Karpas-422 (cell line): ENCODE measurements around the gene DTD1. TPM values are rescaled to one million over a fixed set of nuclear protein-coding genes. Genes with fewer than 3 reads are reported as not detected.
A peak's percentile ranks its signal among the peaks of the same experiment; 100 is the strongest.

Experiments
- DNase-seq: peaks from one replicate; pipeline ENCODE4 v3.0.0-alpha.2; 2015
- H2AFZ ChIP-seq: fragments of 200-600 bp; sonication (generic); 2 replicates; pipeline ENCODE4 v1.6.1; 2014; ENCODE audit warnings: antibody characterized with exemption, low read length, mixed read lengths
- H3K27ac ChIP-seq: fragments of 200-600 bp; sonication (generic); 2 replicates; pipeline ENCODE4 v1.5.1; 2014; ENCODE audit warnings: mild to moderate bottlenecking, low read length, moderate library complexity
- H3K27me3 ChIP-seq: fragments of 200-600 bp; sonication (generic); 2 replicates; pipeline ENCODE4 v1.6.1; 2014; ENCODE audit warnings: low read length, mixed read lengths
- H3K36me3 ChIP-seq: fragments of 200-600 bp; sonication (generic); 2 replicates; pipeline ENCODE4 v1.6.1; 2014; ENCODE audit warnings: low read length, mixed read lengths; ENCODE audit not compliant: insufficient read depth
- H3K4me1 ChIP-seq: fragments of 200-600 bp; sonication (generic); 2 replicates; pipeline ENCODE4 v1.6.1; 2014; ENCODE audit warnings: mild to moderate bottlenecking, low read length, mixed read lengths
- H3K4me2 ChIP-seq: fragments of 200-600 bp; sonication (generic); 2 replicates; pipeline ENCODE4 v1.6.1; 2014; ENCODE audit warnings: low read length, low read depth, mild to moderate bottlenecking; ENCODE audit not compliant: poor library complexity, severe bottlenecking
- H3K4me3 ChIP-seq: fragments of 200-600 bp; sonication (generic); 2 replicates; pipeline ENCODE4 v1.5.1; 2014; ENCODE audit warnings: mild to moderate bottlenecking, antibody characterized with exemption, low read length, mixed read lengths
- H3K79me2 ChIP-seq: fragments of 200-600 bp; sonication (generic); 2 replicates; pipeline ENCODE4 v1.6.1; 2014; ENCODE audit warnings: mild to moderate bottlenecking, low read length, mixed read lengths
- H3K9ac ChIP-seq: fragments of 200-600 bp; sonication (generic); 2 replicates; pipeline ENCODE4 v1.6.0; 2014; ENCODE audit warnings: low read length
- H3K9me2 ChIP-seq: fragments of 200-600 bp; sonication (generic), shearing (Covaris generic); replicated peaks from 2 replicates; pipeline ENCODE4 v1.6.0; 2014; ENCODE audit warnings: mild to moderate bottlenecking, low read length, moderate library complexity; ENCODE audit not compliant: insufficient read depth
- H3K9me3 ChIP-seq: fragments of 300-700, 200-600 bp; sonication (generic); 2 replicates; pipeline ENCODE4 v1.6.1; 2014; ENCODE audit warnings: low read length, mixed read lengths
- H4K20me1 ChIP-seq: fragments of 200-600 bp; sonication (generic); 2 replicates; pipeline ENCODE4 v1.6.1; 2014; ENCODE audit warnings: mild to moderate bottlenecking, antibody characterized with exemption, low read length, low read depth; ENCODE audit not compliant: insufficient read depth
- total RNA-seq: library from RNA; depleted of rRNA; stranded (reverse); fragments of >200 nt; shearing (Covaris generic); gene quantifications from 2 replicates; pipeline ENCODE4 v1.2.3, GENCODE V29; 2014; ENCODE audit warnings: low replicate concordance

Gene DTD1
- total RNA-seq, 1 experiment from 2014 or later = 84.9 TPM

- H3K36me3 ChIP-seq = no peaks in the 10 kb centered on the region
- DNase-seq = peak; percentile 51
- H3K9ac ChIP-seq = peak overlapping the region; percentile 84
- peak overlapping the region; percentile 96 for H3K4me3 ChIP-seq
- peak overlapping the region; percentile 69 for H3K27ac ChIP-seq
- H3K79me2 ChIP-seq = peaks cover 64% of the 10 kb centered on the region
- H3K4me1 ChIP-seq = peaks cover 45% of the 10 kb centered on the region
- peak overlapping the region; percentile 91 for H3K4me2 ChIP-seq
- no peaks in the 10 kb centered on the region for H3K9me2 ChIP-seq
- H2AFZ ChIP-seq = no peak overlapping the region
- no peaks in the 10 kb centered on the region for H4K20me1 ChIP-seq
- no peaks in the 10 kb centered on the region for H3K27me3 ChIP-seq
- H3K9me3 ChIP-seq = no peaks in the 10 kb centered on the region
Observed at GRCh38 chr20:18589941-18590674, 2.3 kb downstream of the DTD1 start.

- Histone ChIP-seq H3K9me3 (peaks cover 5% of the 10 kb centered on the region), H3K79me2 (peaks cover 65% of the 10 kb centered on the region), H3K4me2 (no peak overlapping the region), H3K9me2 (no peaks in the 10 kb centered on the region), H3K4me1 (peaks cover 9% of the 10 kb centered on the region), H3K9ac (no peak overlapping the region), H3K36me3 (peaks cover 27% of the 10 kb centered on the region), H3K27ac (no peak overlapping the region), H4K20me1 (no peaks in the 10 kb centered on the region), H2AFZ (no peak overlapping the region), H3K4me3 (no peak overlapping the region), H3K27me3 (no peaks in the 10 kb centered on the region)
- DNase-seq = no peak
Observed at GRCh38 chr20:18596270-18596669, 8.4 kb downstream of the DTD1 start.

- H3K79me2 ChIP-seq = peaks cover 49% of the 10 kb centered on the region
- H3K9me3 ChIP-seq = no peaks in the 10 kb centered on the region
- no peak overlapping the region for H3K4me2 ChIP-seq
- H3K36me3 ChIP-seq = no peaks in the 10 kb centered on the region; the same call in 1 of the 2 replicates
- no peaks in the 10 kb centered on the region for H3K27me3 ChIP-seq
- no peak for DNase-seq
- H3K9ac ChIP-seq = no peak overlapping the region
- H3K27ac ChIP-seq = no peak overlapping the region
- H3K4me1 ChIP-seq = no peaks in the 10 kb centered on the region
- H3K4me3 ChIP-seq = no peak overlapping the region
- no peak overlapping the region for H2AFZ ChIP-seq
- H4K20me1 ChIP-seq = no peaks in the 10 kb centered on the region
- no peaks in the 10 kb centered on the region for H3K9me2 ChIP-seq
Observed at GRCh38 chr20:18609741-18610140, 21.9 kb downstream of the DTD1 start.

GRCh38 chr20:18611492-18611891 is 23.6 kb downstream of the DTD1 start:
- Histone ChIP-seq H3K9me3 (no peaks in the 10 kb centered on the region), H3K9ac (no peak overlapping the region), H4K20me1 (no peaks in the 10 kb centered on the region), H3K79me2 (peaks cover 58% of the 10 kb centered on the region), H3K27ac (no peak overlapping the region), H3K4me3 (no peak overlapping the region), H3K4me2 (no peak overlapping the region), H3K36me3 (no peaks in the 10 kb centered on the region; the same call in 1 of the 2 replicates), H3K4me1 (peaks cover 2% of the 10 kb centered on the region; the same call in 1 of the 2 replicates), H3K27me3 (no peaks in the 10 kb centered on the region), H3K9me2 (no peaks in the 10 kb centered on the region), H2AFZ (no peak overlapping the region)
- no peak for DNase-seq

- H3K36me3 ChIP-seq = no peaks in the 10 kb centered on the region; the same call in 1 of the 2 replicates
- no peak overlapping the region for H3K4me3 ChIP-seq
- no peaks in the 10 kb centered on the region for H4K20me1 ChIP-seq
- no peak overlapping the region for H3K4me2 ChIP-seq
- peaks cover 62% of the 10 kb centered on the region for H3K79me2 ChIP-seq
- peaks cover 2% of the 10 kb centered on the region; the same call in 1 of the 2 replicates for H3K4me1 ChIP-seq
- no peaks in the 10 kb centered on the region for H3K9me3 ChIP-seq
- H3K27ac ChIP-seq = no peak overlapping the region
- no peaks in the 10 kb centered on the region for H3K27me3 ChIP-seq
- DNase-seq = no peak
- no peak overlapping the region for H3K9ac ChIP-seq
- no peak overlapping the region for H2AFZ ChIP-seq
- H3K9me2 ChIP-seq = no peaks in the 10 kb centered on the region
Observed at GRCh38 chr20:18613553-18613952, 25.7 kb downstream of the DTD1 start.

- Histone ChIP-seq H3K27me3 (no peaks in the 10 kb centered on the region), H3K4me2 (no peak overlapping the region), H3K27ac (no peak overlapping the region), H3K79me2 (peaks cover 61% of the 10 kb centered on the region), H2AFZ (no peak overlapping the region), H4K20me1 (no peaks in the 10 kb centered on the region), H3K9me2 (no peaks in the 10 kb centered on the region), H3K36me3 (no peaks in the 10 kb centered on the region; the same call in 1 of the 2 replicates), H3K4me1 (peaks cover 2% of the 10 kb centered on the region; the same call in 1 of the 2 replicates), H3K9me3 (no peaks in the 10 kb centered on the region), H3K4me3 (no peak overlapping the region), H3K9ac (no peak overlapping the region)
- no peak for DNase-seq
Observed at GRCh38 chr20:18614244-18614643, 26.4 kb downstream of the DTD1 start.

GRCh38 chr20:18615020-18615650 is 27.3 kb downstream of the DTD1 start:
- Histone ChIP-seq H3K79me2 (peaks cover 58% of the 10 kb centered on the region), H3K36me3 (no peaks in the 10 kb centered on the region; the same call in 1 of the 2 replicates), H2AFZ (no peak overlapping the region), H3K27me3 (no peaks in the 10 kb centered on the region), H3K4me2 (no peak overlapping the region), H3K9me2 (no peaks in the 10 kb centered on the region), H3K4me3 (no peak overlapping the region), H3K27ac (no peak overlapping the region), H4K20me1 (no peaks in the 10 kb centered on the region), H3K4me1 (peaks cover 2% of the 10 kb centered on the region; the same call in 1 of the 2 replicates), H3K9me3 (no peaks in the 10 kb centered on the region), H3K9ac (no peak overlapping the region)
- no peak for DNase-seq

GRCh38 chr20:18621004-18621403 is 33.1 kb downstream of the DTD1 start:
- peaks cover 18% of the 10 kb centered on the region for H3K4me1 ChIP-seq
- H3K27me3 ChIP-seq = no peaks in the 10 kb centered on the region
- no peak overlapping the region for H3K4me3 ChIP-seq
- H3K36me3 ChIP-seq = no peaks in the 10 kb centered on the region
- H3K9ac ChIP-seq = no peak overlapping the region
- peak overlapping the region; percentile 27 for H3K4me2 ChIP-seq
- H2AFZ ChIP-seq = no peak overlapping the region
- H4K20me1 ChIP-seq = no peaks in the 10 kb centered on the region
- H3K9me2 ChIP-seq = no peaks in the 10 kb centered on the region
- DNase-seq = no peak
- H3K27ac ChIP-seq = no peak overlapping the region
- no peaks in the 10 kb centered on the region for H3K9me3 ChIP-seq
- H3K79me2 ChIP-seq = peaks cover 66% of the 10 kb centered on the region
